Lower leg skin (tissue), 3 donors: ENCODE data around the gene LDHD.

Source experiments
- CTCF ChIP-seq, 3 donors: fragments of 450-650 bp; IDR thresholded peaks; one replicate each; pipeline ENCODE4 v1.5.1; 2016; ENCODE audit warnings: antibody characterized with exemption in 3 of 3, mild to moderate bottlenecking in 3 of 3, moderate library complexity in 2 of 3
- POLR2A ChIP-seq, 2 donors: fragments of 450-650 bp; IDR thresholded peaks; one replicate each; pipeline ENCODE4 v1.6.1; 2016 to 2017; ENCODE audit warnings: antibody characterized with exemption in 2 of 2, mild to moderate bottlenecking in 1 of 2, moderate library complexity in 1 of 2

GRCh38 chr16:75152635-75153034 lies 36.1 kb upstream of the LDHD start:
- no peak for TF ChIP-seq CTCF (IDR thresholded peaks at IDR 0.05)
- no peak for TF ChIP-seq POLR2A (IDR thresholded peaks at IDR 0.05)
